Measurements from ENCODE around the gene C1QTNF9. TPM values are rescaled to one million over a fixed set of nuclear protein-coding genes. Genes with fewer than 3 reads are reported as not detected.
"Not testable (repeated sequence)": the region's sequence is repeated elsewhere in the genome, so short reads cannot be mapped to it uniquely, and the experiment has no call there.

Gene C1QTNF9
- total and polyA plus RNA-seq, 2 of the 8 experiments (the other 6 are each of a cell fraction or from before 2014, with no cell fraction given) = not detected

- H3K4me2 ChIP-seq (ENCODE audit: insufficient read depth in 1 of 2, low read depth in 2 of 2, low read length in 2 of 2); H2BK20ac ChIP-seq (ENCODE audit: low read length); H2BK15ac ChIP-seq (ENCODE audit: low read length); H4K5ac ChIP-seq (ENCODE audit: insufficient read length, low read depth, low read length); H3K27ac ChIP-seq (ENCODE audit: low read depth, low read length); H3K27me3 ChIP-seq (replicated peaks in 1 of 4; ENCODE audit: control insufficient read depth in 3 of 4, extremely low read depth in 1 of 4, insufficient read depth in 3 of 4, low read length in 3 of 4); DNase-seq (ENCODE audit: low read depth in 1 of 2, low spot score in 2 of 2); H2BK12ac ChIP-seq (ENCODE audit: low read depth, low read length); H2AFZ ChIP-seq (ENCODE audit: low read length); H2AK5ac ChIP-seq (ENCODE audit: low read depth, low read length); H3K23ac ChIP-seq (ENCODE audit: insufficient read length); H3K9me3 ChIP-seq (ENCODE audit: insufficient read depth in 2 of 2, low read depth in 1 of 2, low read length in 1 of 2); H3K14ac ChIP-seq (ENCODE audit: insufficient read length); H4K20me1 ChIP-seq (replicated peaks in 1 of 2; ENCODE audit: control insufficient read depth in 1 of 2, insufficient read depth in 2 of 2, low read length in 2 of 2); H3K36me3 ChIP-seq (ENCODE audit: control insufficient read depth in 2 of 4, insufficient read depth in 4 of 4, low read length in 3 of 4); H2BK5ac ChIP-seq (ENCODE audit: low read depth, low read length); H3K79me2 ChIP-seq (ENCODE audit: control insufficient read depth in 1 of 2, insufficient read depth in 2 of 2, low read length in 2 of 2); H4K8ac ChIP-seq (ENCODE audit: extremely low read depth, insufficient read depth, low read length); H3K4ac ChIP-seq (replicated peaks; ENCODE audit: insufficient read length, low read depth, low read length); H3K9ac ChIP-seq (replicated peaks in 1 of 4; ENCODE audit: extremely low read depth in 1 of 4, low read depth in 3 of 4, low read length in 3 of 4); H3K56ac ChIP-seq (replicated peaks; ENCODE audit: insufficient read length, low read depth, low read length); H2BK120ac ChIP-seq (replicated peaks; ENCODE audit: low read depth, low read length); POLR2A ChIA-PET (ENCODE audit: partially characterized antibody); CTCF ChIA-PET (ENCODE audit: partially characterized antibody); H3K4me1 ChIP-seq (replicated peaks in 1 of 4; ENCODE audit: control insufficient read depth in 3 of 4, insufficient read depth in 4 of 4, low read length in 3 of 4); H3K23me2 ChIP-seq (ENCODE audit: low read depth, low read length); H3K18ac ChIP-seq (ENCODE audit: extremely low read depth, low read length); H3K79me1 ChIP-seq (ENCODE audit: low read depth, low read length); H4K91ac ChIP-seq (replicated peaks; ENCODE audit: insufficient read length, low read length); H3K4me3 ChIP-seq (ENCODE audit: extremely low read depth in 1 of 4, insufficient read depth in 2 of 4, low read depth in 3 of 4, low read length in 4 of 4); FAIRE-seq: not testable (repeated sequence)
- WGBS, 2 experiments (ENCODE audit: extremely low coverage in 1 of 2, insufficient coverage in 1 of 2, insufficient read length in 1 of 2, insufficient replicate concordance in 2 of 2, low coverage in 1 of 2, low lambda C conversion rate in 2 of 2, missing lambda C conversion rate in 1 of 2) = 95% methylated on average over 3 of the region's 10 CpGs; no CpG with 5 or more reads in 1 of the 2 experiments
Measured at GRCh38 chr13:24317835-24318234, 8.5 kb downstream of the C1QTNF9 start.

GRCh38 chr13:24318878-24319277 is 9.5 kb downstream of the C1QTNF9 start:
- H3K4me3 ChIP-seq (ENCODE audit: extremely low read depth in 1 of 4, insufficient read depth in 2 of 4, low read depth in 3 of 4, low read length in 4 of 4); H2BK20ac ChIP-seq (ENCODE audit: low read length); H2BK5ac ChIP-seq (ENCODE audit: low read depth, low read length); H3K14ac ChIP-seq (ENCODE audit: insufficient read length); H3K27me3 ChIP-seq (replicated peaks in 1 of 4; ENCODE audit: control insufficient read depth in 3 of 4, extremely low read depth in 1 of 4, insufficient read depth in 3 of 4, low read length in 3 of 4); H3K18ac ChIP-seq (ENCODE audit: extremely low read depth, low read length); H4K5ac ChIP-seq (ENCODE audit: insufficient read length, low read depth, low read length); H3K9ac ChIP-seq (replicated peaks in 1 of 4; ENCODE audit: extremely low read depth in 1 of 4, low read depth in 3 of 4, low read length in 3 of 4); POLR2A ChIA-PET (ENCODE audit: partially characterized antibody); H3K27ac ChIP-seq (ENCODE audit: low read depth, low read length); DNase-seq (ENCODE audit: low read depth in 1 of 2, low spot score in 2 of 2); H3K79me2 ChIP-seq (ENCODE audit: control insufficient read depth in 1 of 2, insufficient read depth in 2 of 2, low read length in 2 of 2); H3K56ac ChIP-seq (replicated peaks; ENCODE audit: insufficient read length, low read depth, low read length); H3K23me2 ChIP-seq (ENCODE audit: low read depth, low read length); H2AK5ac ChIP-seq (ENCODE audit: low read depth, low read length); H2BK120ac ChIP-seq (replicated peaks; ENCODE audit: low read depth, low read length); H3K23ac ChIP-seq (ENCODE audit: insufficient read length); H3K36me3 ChIP-seq (ENCODE audit: control insufficient read depth in 2 of 4, insufficient read depth in 4 of 4, low read length in 3 of 4); H2AFZ ChIP-seq (ENCODE audit: low read length); H2BK12ac ChIP-seq (ENCODE audit: low read depth, low read length); H3K4ac ChIP-seq (replicated peaks; ENCODE audit: insufficient read length, low read depth, low read length); H2BK15ac ChIP-seq (ENCODE audit: low read length); H3K79me1 ChIP-seq (ENCODE audit: low read depth, low read length); H3K4me2 ChIP-seq (ENCODE audit: insufficient read depth in 1 of 2, low read depth in 2 of 2, low read length in 2 of 2); H4K8ac ChIP-seq (ENCODE audit: extremely low read depth, insufficient read depth, low read length); H3K4me1 ChIP-seq (replicated peaks in 1 of 4; ENCODE audit: control insufficient read depth in 3 of 4, insufficient read depth in 4 of 4, low read length in 3 of 4); H4K91ac ChIP-seq (replicated peaks; ENCODE audit: insufficient read length, low read length); H3K9me3 ChIP-seq (ENCODE audit: insufficient read depth in 2 of 2, low read depth in 1 of 2, low read length in 1 of 2); H4K20me1 ChIP-seq (replicated peaks in 1 of 2; ENCODE audit: control insufficient read depth in 1 of 2, insufficient read depth in 2 of 2, low read length in 2 of 2); CTCF ChIA-PET (ENCODE audit: partially characterized antibody): not testable (repeated sequence)
- peak; percentile 63 for FAIRE-seq
- 78% methylated on average over 3 of the region's 4 CpGs; no CpG with 5 or more reads in 1 of the 2 experiments for WGBS, 2 experiments (ENCODE audit: extremely low coverage in 1 of 2, insufficient coverage in 1 of 2, insufficient read length in 1 of 2, insufficient replicate concordance in 2 of 2, low coverage in 1 of 2, low lambda C conversion rate in 2 of 2, missing lambda C conversion rate in 1 of 2)
